SK-N-MC (cell line): ENCODE results near the gene MTMR10.

ENCODE experiments used
- EZH2 ChIP-seq: fragments of 200-600 bp; sonication (generic); IDR thresholded peaks from one replicate; pipeline ENCODE4 v1.6.1; 2017; ENCODE audit warnings: antibody characterized with exemption
- FOXP2 ChIP-seq: optimal IDR thresholded peaks from 2 replicates; pipeline ENCODE3; 2011; ENCODE audit warnings: mild to moderate bottlenecking, moderate library complexity; ENCODE audit not compliant: insufficient read depth; ENCODE audit errors: extremely low read length, control extremely low read depth
- POLR2AphosphoS5 ChIP-seq: IDR thresholded peaks from 2 replicates; pipeline ENCODE4 v1.6.1; 2012; ENCODE audit warnings: mild to moderate bottlenecking, low read depth, low read length, borderline replicate concordance

GRCh38 chr15:30930422-30930821 is 61.0 kb downstream of the MTMR10 start:
- TF ChIP-seq EZH2 (no peak), POLR2AphosphoS5 (no peak), FOXP2 (no peak)
